HK-2 (cell line): Measurements from ENCODE around the gene TK2.
A peak's percentile ranks its signal among the peaks of the same experiment; 100 is the strongest.

Experiments used
- DNase-seq: peaks from one replicate; pipeline ENCODE4 v3.0.0-alpha.2; 2018; ENCODE audit not compliant: unreplicated experiment

TK2 gene

DNA sequence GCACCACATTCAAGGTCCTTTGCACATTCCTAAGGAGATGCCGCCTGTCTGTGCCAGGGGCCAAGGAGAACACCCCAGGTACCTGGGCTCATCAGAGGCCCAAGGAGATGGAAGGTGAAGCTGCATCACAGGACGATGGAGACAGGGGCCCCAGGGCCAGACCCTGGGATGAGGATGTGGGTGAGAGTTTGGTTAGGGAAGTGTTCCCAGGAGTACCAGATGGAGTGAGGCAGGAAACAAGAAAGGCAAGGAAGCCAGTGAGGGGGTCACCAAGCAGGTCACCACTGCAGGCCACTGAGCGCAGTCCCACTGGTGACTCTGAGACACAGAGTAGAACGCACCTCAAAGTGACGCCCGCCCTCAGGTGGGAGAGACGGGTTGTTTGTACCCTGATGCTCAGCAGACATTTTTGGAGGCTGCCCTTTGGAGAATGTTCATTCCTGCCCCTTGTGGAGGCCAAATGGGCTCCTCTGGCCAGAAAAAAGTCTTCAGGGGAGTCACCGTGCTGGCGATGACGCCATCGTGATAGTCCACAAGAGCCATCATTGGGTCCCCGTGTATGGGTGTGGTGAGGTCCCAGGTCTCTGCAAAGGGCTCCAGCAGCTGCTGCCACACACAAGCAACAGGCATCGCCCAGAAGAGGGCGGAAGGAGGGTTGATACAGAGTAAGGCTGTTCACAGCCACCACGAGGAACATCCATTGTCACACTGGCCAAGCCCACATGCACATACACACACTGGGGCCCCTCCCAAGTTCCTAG is 65.3 kb downstream of the TK2 start:
- DNase-seq = no peak

DNA sequence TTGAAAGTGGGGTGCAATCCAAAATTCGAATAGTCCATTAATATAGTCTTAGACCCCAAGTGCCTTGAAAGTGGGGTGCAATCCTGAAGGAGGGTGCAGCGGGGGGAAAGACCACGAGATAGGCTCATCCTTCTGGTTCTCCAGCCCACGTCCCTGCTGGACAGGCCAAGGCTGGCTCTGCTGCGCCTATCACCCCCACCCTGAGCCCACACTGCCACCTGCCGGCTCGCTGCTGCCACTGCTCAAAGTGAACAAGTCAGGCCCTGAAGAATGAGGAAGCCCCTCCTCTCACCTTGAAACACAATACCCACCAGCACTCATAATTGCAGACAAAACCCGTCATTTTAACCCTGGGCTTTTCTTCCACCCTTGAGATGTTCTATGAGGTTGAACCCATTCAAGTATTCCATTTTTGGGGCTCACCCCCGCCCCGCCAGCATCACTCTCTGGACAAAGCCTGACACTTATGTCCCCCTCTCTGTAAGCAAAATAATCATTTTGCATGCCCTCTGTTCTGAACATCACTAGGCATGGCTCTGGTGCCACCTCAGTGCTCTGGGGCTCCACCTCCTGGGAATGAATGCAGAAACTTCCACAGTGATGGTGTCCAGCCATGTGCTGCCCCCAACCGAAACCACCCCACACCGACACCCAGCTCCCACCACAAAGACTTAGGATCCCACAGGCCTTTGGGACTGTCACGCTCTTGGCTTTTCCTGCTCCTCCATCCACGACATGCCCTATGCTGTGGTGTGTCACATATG is 66.1 kb downstream of the TK2 start:
- peak; percentile 84 for DNase-seq

DNA sequence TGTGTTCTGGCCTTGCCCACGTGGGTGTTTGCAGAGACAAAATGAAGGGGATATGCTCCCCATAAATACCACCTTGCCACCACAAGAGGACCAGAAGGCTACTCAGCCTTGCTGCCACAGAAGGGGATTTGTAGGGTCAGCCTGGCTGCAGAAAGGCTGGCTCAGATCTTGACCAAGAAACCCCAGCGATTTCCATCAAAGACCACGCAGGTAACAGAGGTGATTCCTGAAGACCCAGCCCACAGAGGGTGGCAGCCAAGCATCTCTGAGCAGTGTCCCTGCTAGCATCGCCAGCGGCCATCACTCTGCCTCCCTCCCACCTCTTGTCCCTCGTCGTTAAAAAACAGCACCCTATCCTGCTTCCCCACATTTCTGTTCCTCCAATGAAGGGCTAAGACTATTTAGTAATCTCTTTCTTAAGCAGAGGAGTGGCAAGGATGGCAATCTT is 68.0 kb downstream of the TK2 start:
- no peak for DNase-seq

DNA sequence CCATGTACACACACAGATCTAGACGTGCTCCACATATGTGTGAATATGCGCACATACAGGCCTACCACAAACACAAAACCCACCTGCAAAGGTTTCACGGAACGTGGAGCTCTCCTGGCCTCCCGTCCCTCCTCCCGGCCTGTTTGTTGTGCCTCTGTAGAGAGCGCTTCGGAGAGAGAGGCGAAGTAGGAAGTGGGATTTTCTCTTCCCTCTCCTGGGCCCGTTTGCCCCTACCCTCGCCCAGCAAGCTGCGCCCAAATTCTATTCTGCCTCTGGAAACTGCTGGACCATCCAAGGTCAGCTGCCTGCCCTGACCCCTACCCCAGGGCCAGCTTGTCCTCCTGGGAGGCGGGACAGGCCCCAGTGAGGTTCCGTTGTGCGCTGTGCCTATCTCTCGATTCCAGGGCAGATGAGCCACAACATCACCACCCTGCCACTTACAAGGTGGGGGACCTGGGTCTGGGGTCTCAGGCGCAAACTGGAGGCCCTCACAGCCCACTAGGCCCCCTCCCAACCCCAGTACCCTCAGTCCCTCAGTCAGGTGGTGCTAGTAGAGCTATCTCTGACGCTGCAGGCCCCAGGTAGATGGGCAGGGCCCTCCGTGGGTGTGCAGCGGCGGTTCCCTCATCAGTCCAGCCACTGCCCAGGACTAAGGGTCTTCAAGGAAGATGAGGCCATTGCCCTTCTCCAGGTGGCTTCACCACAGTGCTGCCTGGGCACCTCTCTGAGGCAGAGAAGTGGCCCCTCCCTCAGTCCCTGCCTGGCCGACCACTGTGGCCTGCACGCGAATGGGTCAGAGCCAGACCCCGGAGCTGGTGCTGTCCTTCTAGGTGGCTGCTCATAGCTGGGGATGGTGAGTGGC is 68.6 kb downstream of the TK2 start:
- no peak for DNase-seq

DNA sequence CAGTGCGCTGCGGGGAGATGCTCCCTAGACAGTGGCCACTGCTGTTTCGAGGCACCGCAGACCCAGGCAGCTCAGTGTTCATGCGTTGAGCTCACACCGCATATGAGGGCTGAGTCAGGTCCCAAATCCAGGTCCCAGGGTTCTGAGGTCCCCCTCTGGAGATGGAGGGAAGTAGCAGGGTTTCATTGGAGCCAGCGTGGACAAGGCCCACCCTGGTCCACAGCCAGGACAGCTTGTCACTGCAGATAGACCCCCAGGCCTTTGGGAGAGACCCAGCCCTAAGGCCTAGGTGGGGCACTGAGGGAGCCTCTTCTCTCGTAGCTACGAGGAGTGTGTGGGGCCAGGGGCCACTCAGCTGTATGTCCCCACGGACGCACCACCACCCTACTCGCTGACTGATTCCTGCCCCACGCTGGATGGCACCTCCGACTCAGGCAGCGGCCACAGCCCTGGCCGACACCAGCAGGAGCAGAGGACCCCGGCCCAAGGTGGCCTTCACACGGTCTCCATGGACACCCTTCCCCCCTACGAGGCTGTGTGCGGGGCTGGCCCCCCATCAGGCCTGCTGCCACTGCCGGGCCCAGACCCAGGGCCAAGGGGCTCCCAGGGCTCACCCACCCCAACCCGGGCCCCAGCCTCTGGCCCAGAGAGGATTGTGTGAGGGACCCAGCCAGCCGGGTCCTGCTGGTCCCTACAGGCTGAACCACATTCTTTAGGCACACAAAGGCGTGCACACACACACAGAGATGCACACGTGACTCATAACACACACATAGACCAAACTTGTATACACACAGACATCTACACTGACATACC is 69.4 kb downstream of the TK2 start:
- DNase-seq = no peak

DNA sequence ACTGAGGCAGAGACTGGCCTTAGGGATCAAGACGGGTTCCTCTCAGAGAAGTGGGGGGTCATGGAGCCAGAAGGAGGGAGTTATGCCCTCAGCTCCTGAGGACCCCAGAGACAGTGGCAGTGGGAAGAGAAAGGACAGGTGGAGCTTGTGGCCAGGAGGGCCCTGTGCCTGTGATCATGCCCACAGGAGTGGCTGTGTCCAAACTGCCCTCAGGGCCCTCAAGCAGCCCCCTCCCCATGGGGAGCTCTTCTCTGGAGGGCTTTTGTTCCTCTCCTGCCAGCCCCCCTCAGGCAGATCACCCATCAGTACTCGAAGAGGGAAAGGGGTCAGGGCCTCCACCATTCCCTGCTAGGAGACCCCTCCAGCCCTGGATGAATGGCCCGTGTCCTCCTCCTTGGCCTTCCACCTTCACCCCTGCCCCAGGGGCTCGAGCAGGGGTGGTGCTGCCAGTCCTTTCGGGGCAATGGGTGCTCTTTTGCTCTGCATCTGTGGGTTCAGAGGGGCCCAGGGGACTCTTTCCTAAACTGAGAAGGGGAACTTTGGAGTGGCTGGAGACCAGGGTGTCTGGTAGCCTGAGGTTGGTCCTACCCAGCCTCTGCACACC is 70.2 kb downstream of the TK2 start:
- no peak for DNase-seq

GRCh38 chr16:66478733-66479511 is 71.0 kb downstream of the TK2 start:
- peak; percentile 41 for DNase-seq

DNA sequence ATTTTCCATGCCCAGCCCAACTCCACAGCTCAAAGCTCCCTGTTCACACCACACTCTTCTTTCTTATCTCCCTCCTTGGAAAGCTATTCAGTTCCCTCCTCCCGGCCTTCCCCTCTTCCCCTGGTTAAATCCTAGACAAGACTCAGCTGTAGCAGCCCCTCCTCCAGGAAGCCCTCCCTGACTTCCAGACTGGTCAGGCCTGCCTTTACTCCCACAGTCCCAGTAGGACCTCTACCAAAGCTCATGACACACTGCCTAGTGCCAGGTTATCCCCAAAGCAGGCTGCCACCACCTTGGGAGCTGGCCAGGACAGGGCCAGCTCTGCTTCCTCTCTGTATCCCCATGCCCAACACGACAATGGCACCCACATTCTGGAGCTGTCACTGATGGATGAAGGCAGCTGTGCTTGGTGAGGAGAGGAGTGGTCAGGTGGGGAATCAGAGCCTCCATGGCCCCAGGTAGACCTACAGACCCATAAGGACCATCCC is 72.8 kb downstream of the TK2 start:
- no peak for DNase-seq

DNA sequence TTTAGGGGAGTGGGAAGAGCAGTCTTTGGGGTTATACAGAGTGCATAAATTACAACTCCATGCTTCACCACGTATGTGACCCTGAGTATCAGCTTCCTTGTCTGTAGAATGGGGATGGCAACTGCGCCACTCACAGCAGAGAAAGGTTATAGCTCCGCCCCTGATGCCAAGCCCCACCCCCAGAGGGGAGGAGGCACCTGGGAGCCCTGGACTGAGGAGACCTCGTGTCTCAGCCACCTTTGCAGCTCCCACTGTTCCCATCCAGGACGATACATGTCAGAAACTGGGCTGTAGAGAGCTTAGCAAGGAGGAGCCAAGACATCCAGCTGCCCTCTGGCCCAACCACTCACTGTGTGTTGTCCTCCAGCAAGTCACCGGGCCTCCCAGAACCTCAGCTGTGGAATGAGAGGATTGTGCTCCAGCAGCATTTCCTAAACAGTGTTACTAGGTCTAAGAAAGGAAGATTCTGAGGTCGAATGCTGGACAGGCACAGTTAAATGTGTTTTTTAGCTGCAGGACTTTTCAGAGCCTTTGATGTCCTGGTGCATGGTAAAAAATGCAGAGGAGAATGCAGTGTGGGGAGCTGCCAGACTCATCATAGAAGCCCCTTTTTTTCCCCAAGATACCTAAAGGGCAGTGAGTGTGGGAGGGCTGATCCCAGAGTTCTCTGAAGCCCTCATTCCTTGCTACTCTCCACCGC is 73.4 kb downstream of the TK2 start:
- DNase-seq = no peak

- DNase-seq = no peak
These were observed 74.7 kb downstream of the TK2 start for GRCh38 chr16:66475232-66475631.

DNA sequence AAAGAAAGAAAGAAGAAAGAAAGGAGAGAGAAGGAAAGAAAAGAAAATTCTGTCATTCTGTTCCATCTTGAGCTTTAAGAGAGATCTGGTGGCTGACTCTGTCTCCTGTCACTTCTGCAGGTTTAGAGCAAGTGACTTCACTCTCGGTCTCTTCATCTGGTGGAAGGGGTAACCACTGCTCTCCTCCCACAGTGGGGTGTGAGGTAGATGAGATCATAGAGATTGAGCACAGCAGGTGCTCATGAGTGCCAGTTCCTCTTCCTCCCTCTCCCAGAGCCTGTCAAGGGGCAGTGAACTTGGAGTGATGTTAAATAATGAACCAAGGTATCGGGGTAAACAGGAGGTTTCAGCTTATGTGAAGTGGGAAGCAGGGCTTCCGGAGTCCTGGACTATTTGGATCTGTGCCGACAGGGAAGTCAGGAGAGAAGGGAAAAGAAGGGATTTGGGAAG is 75.1 kb downstream of the TK2 start:
- DNase-seq = no peak

- no peak for DNase-seq
These were observed 76.0 kb downstream of the TK2 start for GRCh38 chr16:66473654-66474519.

DNA sequence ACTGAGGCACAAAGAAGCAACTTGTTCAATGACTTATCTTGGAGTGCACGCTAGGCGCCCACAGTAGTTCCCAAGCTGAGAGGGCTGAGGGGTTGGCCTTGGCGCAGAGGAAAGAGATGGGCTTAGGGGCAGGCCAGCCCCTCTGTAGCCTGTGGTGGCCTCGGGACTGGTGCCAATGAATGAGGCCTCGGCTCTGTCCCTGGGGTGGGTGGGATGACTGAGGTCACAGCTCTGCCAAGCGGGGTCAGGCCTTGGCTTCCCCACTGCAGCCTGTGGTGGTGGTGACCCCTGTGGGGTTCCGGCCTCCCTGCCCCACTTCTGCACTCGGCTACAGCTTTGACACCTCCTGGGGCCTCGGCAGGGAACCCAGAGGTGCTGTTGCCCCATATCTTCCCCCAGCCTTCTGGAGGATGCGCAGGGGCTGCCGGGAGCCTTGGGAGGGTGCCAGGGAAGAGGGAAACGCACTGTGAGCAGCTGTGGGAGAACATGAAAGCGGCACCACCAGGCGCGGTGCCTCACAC is 76.8 kb downstream of the TK2 start:
- no peak for DNase-seq

DNA sequence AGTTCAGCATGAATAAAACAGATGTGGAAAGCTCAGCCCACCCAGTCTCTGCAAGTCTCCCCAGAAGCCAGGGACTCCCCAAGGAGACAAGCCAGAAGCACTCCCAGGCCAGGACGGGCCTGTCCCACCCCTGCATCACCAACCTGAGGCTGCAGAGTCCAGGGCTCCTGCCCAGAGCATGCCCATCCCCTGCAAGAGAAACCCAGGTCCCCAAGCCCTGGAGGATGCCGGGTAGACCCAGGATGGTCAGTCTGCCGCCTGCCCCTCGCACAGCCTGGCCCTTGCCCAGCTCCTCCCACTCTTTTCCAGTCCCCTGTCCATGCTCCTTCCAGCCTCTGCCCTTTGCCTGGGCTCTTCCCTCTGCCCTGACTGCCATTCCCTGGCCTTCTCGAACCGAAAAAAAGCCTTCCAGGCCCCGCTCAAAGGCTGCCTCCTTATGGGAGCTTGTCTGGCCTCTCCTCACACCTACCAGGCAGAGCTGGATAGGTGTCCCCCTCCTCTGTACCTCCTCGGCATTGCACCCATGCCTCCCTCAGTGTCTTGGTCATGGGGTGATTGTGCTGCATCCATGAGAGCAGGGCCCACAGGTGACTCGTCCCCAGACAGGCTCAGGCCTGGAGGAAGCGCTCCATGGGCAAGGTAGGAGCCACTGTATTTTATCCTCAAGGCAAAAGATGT is 78.1 kb downstream of the TK2 start:
- no peak for DNase-seq

DNA sequence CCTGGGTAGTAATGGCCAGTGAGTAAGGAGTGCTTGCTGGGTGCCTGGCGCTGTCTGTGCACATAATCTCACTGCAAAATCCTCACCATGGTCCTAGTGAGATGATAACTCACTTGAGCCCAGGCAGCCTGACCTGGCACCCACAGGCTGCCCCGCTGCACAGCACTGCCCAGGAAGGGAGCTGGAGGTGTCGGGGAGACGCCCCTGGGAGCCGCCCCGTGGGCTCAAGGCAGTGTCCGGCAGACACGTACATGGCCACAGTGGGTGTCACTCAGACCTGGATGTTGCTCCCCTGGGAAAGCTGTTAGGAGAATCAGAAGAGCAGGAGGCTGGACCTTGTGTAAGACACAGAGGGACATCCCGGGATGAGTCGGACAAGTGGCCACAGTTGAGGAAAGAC is 78.7 kb downstream of the TK2 start:
- no peak for DNase-seq

DNA sequence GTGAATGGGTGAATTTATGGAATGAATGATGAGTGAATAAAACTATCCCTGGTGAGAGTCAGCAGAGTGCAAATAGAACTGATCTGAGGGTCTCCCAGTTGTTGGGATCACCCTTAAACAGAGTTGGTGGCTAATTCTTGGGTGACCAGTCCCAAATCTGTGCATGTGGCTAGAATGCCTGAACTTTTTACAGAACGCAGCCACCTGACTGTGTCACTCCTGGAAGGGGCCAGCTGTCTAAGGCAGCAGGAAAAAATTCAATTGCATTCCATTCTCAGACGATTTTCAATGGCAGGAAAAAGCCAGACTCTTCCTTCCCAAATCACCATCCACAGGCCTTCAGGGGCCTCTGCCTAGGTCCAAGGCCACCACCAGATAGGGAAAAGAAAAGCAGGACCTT is 79.4 kb downstream of the TK2 start:
- DNase-seq = no peak

GRCh38 chr16:66469947-66470546 is 79.9 kb downstream of the TK2 start:
- no peak for DNase-seq
